H9 (cell line): ENCODE data around the gene RASA3. TPM values are rescaled to one million over a fixed set of nuclear protein-coding genes. Genes with fewer than 3 reads are reported as not detected.

Experiments
- DNase-seq: peaks from one replicate; pipeline ENCODE4 v3.0.0-alpha.2; 2017
- H2AFZ ChIP-seq: one replicate; pipeline ENCODE4 v1.6.1; 2013; ENCODE audit warnings: mild to moderate bottlenecking, low read length, control low read depth, moderate library complexity
- H2AK5ac ChIP-seq: 2 replicates; pipeline ENCODE4 v1.6.1; 2013; ENCODE audit warnings: low read length, control low read depth, mixed read lengths; ENCODE audit not compliant: insufficient read length
- H2BK120ac ChIP-seq: one replicate; pipeline ENCODE4 v1.6.1; 2013; ENCODE audit warnings: low read depth, mild to moderate bottlenecking, low read length, control low read depth, inconsistent platforms; ENCODE audit not compliant: poor library complexity, severe bottlenecking
- H2BK12ac ChIP-seq: 2 replicates; pipeline ENCODE4 v1.6.1; 2013; ENCODE audit warnings: low read length, control low read depth, mixed read lengths, low read depth; ENCODE audit not compliant: insufficient read length
- H2BK15ac ChIP-seq: 2 replicates; pipeline ENCODE4 v1.6.1; 2013; ENCODE audit warnings: low read depth, low read length, control low read depth
- H2BK20ac ChIP-seq: one replicate; pipeline ENCODE4 v1.6.1; 2013; ENCODE audit warnings: low read depth, mild to moderate bottlenecking, low read length, control low read depth, inconsistent platforms; ENCODE audit not compliant: poor library complexity, severe bottlenecking
- H2BK5ac ChIP-seq: 2 replicates; pipeline ENCODE4 v1.6.1; 2013; ENCODE audit warnings: low read length, control low read depth, mixed read lengths; ENCODE audit not compliant: insufficient read length
- H3K14ac ChIP-seq: 2 replicates; pipeline ENCODE4 v1.6.1; 2013; ENCODE audit warnings: low read length, control low read depth; ENCODE audit not compliant: insufficient read depth
- H3K18ac ChIP-seq: 2 replicates; pipeline ENCODE4 v1.6.1; 2013; ENCODE audit warnings: low read depth, mild to moderate bottlenecking, mixed read lengths, low read length, control low read depth; ENCODE audit not compliant: insufficient read length
- H3K23ac ChIP-seq: 2 replicates; pipeline ENCODE4 v1.6.1; 2013; ENCODE audit warnings: low read length, control low read depth, mixed read lengths, low read depth; ENCODE audit not compliant: insufficient read length
- H3K23me2 ChIP-seq: 2 replicates; pipeline ENCODE4 v1.6.1; 2013; ENCODE audit warnings: low read depth, mild to moderate bottlenecking, mixed read lengths, low read length, control low read depth; ENCODE audit not compliant: insufficient read length, poor library complexity, severe bottlenecking
- H3K27ac ChIP-seq: 2 replicates; pipeline ENCODE4 v1.5.1; 2013; ENCODE audit warnings: low read length, control low read depth, mixed read lengths, low read depth; ENCODE audit not compliant: insufficient read length
- H3K27me3 ChIP-seq: 2 replicates; pipeline ENCODE4 v1.6.1; 2013; ENCODE audit warnings: low read length, control low read depth, inconsistent platforms; ENCODE audit not compliant: insufficient read depth
- H3K4ac ChIP-seq: 2 replicates; pipeline ENCODE4 v1.6.1; 2013; ENCODE audit warnings: low read depth, mild to moderate bottlenecking, control low read depth, inconsistent platforms, low read length, moderate library complexity
- H3K4me1 ChIP-seq: 2 replicates; pipeline ENCODE4 v1.6.1; 2013; ENCODE audit warnings: low read length, control low read depth, inconsistent platforms; ENCODE audit not compliant: insufficient read depth
- H3K4me2 ChIP-seq: 2 replicates; pipeline ENCODE4 v1.6.1; 2013; ENCODE audit warnings: low read length, control low read depth, mixed read lengths; ENCODE audit not compliant: insufficient read length, insufficient read depth
- H3K56ac ChIP-seq: 2 replicates; pipeline ENCODE4 v1.6.1; 2013; ENCODE audit warnings: low read depth, mild to moderate bottlenecking, mixed read lengths, low read length, control low read depth; ENCODE audit not compliant: insufficient read length
- H3K79me1 ChIP-seq: 2 replicates; pipeline ENCODE4 v1.6.1; 2013; ENCODE audit warnings: low read depth, mild to moderate bottlenecking, moderate library complexity, low read length, control low read depth, inconsistent platforms; ENCODE audit not compliant: insufficient read depth, poor library complexity, severe bottlenecking
- H3K79me2 ChIP-seq: 2 replicates; pipeline ENCODE4 v1.6.1; 2013; ENCODE audit warnings: low read length, control low read depth, inconsistent platforms; ENCODE audit not compliant: insufficient read depth
- H3K9ac ChIP-seq: 2 replicates; pipeline ENCODE4 v1.6.1; 2013; ENCODE audit warnings: low read length, control low read depth, mixed read lengths; ENCODE audit not compliant: insufficient read length; ENCODE audit errors: extremely low read depth
- H3K9me3 ChIP-seq: one replicate; pipeline ENCODE4 v1.6.1; 2013; ENCODE audit warnings: low read depth, low read length, inconsistent platforms; ENCODE audit not compliant: control insufficient read depth
- H3T11ph ChIP-seq: one replicate; pipeline ENCODE4 v1.6.1; 2013; ENCODE audit warnings: mild to moderate bottlenecking, low read length, control low read depth, inconsistent platforms
- H4K20me1 ChIP-seq: one replicate; pipeline ENCODE4 v1.6.1; 2013; ENCODE audit not compliant: control insufficient read depth, insufficient read length, insufficient read depth
- H4K5ac ChIP-seq: 2 replicates; pipeline ENCODE4 v1.6.1; 2013; ENCODE audit warnings: low read depth, mild to moderate bottlenecking, mixed read lengths, low read length, control low read depth; ENCODE audit not compliant: insufficient read length
- H4K8ac ChIP-seq: replicated peaks from 2 replicates; pipeline ENCODE4 v1.6.1; 2013; ENCODE audit warnings: low read length, control low read depth, mixed read lengths, low read depth; ENCODE audit not compliant: insufficient read length
- H4K91ac ChIP-seq: 2 replicates; pipeline ENCODE4 v1.6.1; 2013; ENCODE audit warnings: low read depth, mild to moderate bottlenecking, moderate library complexity, mixed read lengths, low read length, control low read depth; ENCODE audit not compliant: insufficient read length
- H3K27ac Mint-ChIP-seq, 3 experiments: 2 replicates in 2 of 3; 3 replicates in 1 of 3; pipeline ENCODE4 v1.8.0; 2020 to 2021; ENCODE audit warnings: mixed read lengths in 3 of 3, mild to moderate bottlenecking in 1 of 3, moderate library complexity in 1 of 3
- H3K27me3 Mint-ChIP-seq: 2 replicates; pipeline ENCODE4 v1.8.0; 2021; ENCODE audit warnings: low read depth, mild to moderate bottlenecking, moderate library complexity, mixed read lengths
- H3K36me3 Mint-ChIP-seq, 3 experiments: 2 replicates in 2 of 3; 3 replicates in 1 of 3; pipeline ENCODE4 v1.8.0; 2020 to 2021; ENCODE audit warnings: low read depth in 3 of 3, mixed read lengths in 3 of 3; ENCODE audit not compliant: insufficient read depth in 1 of 3
- H3K4me1 Mint-ChIP-seq, 2 experiments: 2 replicates each; pipeline ENCODE4 v1.8.0; 2020; ENCODE audit warnings: mixed read lengths in 2 of 2
- H3K4me3 Mint-ChIP-seq, 2 experiments: 2 replicates in 1 of 2; 3 replicates in 1 of 2; pipeline ENCODE4 v1.8.0; 2020 to 2021; ENCODE audit warnings: mild to moderate bottlenecking in 2 of 2, mixed read lengths in 2 of 2, moderate library complexity in 1 of 2
- H3K9me3 Mint-ChIP-seq, 2 experiments: 2 replicates in 1 of 2; 3 replicates in 1 of 2; pipeline ENCODE4 v1.8.0; 2020; ENCODE audit warnings: mild to moderate bottlenecking in 2 of 2, mixed read lengths in 2 of 2, moderate library complexity in 1 of 2
- CTCF ChIP-seq: fragments of 200-600 bp; sonication (generic); conservative IDR thresholded peaks from 3 replicates; pipeline ENCODE4 v1.8.0; 2021; ENCODE audit warnings: antibody characterized with exemption, mild to moderate bottlenecking
- WGBS: extraction: QIAGEN DNeasy Blood & Tissue Kit; methylation state at CpG from one replicate; pipeline ENCODE4 v1.1.7; 2013; ENCODE audit warnings: missing lambda C conversion rate, low lambda C conversion rate, mixed read lengths; ENCODE audit not compliant: insufficient read length; ENCODE audit errors: extremely low coverage; 5-methylcytosine and 5-hydroxymethylcytosine counted together
- total RNA-seq: library from RNA; stranded (reverse); gene quantifications from 2 replicates; pipeline ENCODE4 v1.2.1, GENCODE V29; 2021

RASA3 gene
- total RNA-seq, 1 experiment from 2014 or later, result 12.3 TPM

GRCh38 chr13:114106991-114107685, 25.3 kb downstream of the RASA3 start:
- Histone ChIP-seq H3T11ph (no peak overlapping the region), H3K56ac (no peak overlapping the region), H3K27ac (no peak overlapping the region), H2BK15ac (no peak overlapping the region), H3K79me2 (no peaks in the 10 kb centered on the region; the same call in 1 of the 2 replicates), H3K23me2 (peaks cover 3% of the 10 kb centered on the region), H3K23ac (no peak overlapping the region), H3K4ac (no peak overlapping the region), H2BK12ac (no peak overlapping the region), H2AFZ (no peak overlapping the region), H3K4me2 (no peak overlapping the region), H3K9me3 (no peaks in the 10 kb centered on the region), H3K27me3 (no peaks in the 10 kb centered on the region), H4K91ac (no peak overlapping the region), H3K79me1 (no peaks in the 10 kb centered on the region), H3K18ac (no peak overlapping the region), H4K8ac (no peak overlapping the region), H3K9ac (no peak overlapping the region), H3K4me1 (no peaks in the 10 kb centered on the region; the same call in 1 of the 2 replicates), H2BK5ac (no peak overlapping the region), H2BK120ac (no peak overlapping the region), H4K5ac (no peak overlapping the region), H3K14ac (no peak overlapping the region; the same call in 1 of the 2 replicates), H2AK5ac (no peak overlapping the region), H4K20me1 (no peaks in the 10 kb centered on the region), H2BK20ac (no peak overlapping the region)
- no CpG with 5 or more reads among the region's 27 CpGs for WGBS
- Mint-ChIP-seq H3K36me3 (no peaks in the 10 kb centered on the region; a peak in 3 of 7 replicates), H3K27ac (no peak overlapping the region; a peak in 1 of 7 replicates), H3K4me3 (no peak overlapping the region), H3K27me3 (no peaks in the 10 kb centered on the region), H3K4me1 (peaks cover 22 to 36% of the 10 kb centered on the region in 2 experiments), H3K9me3 (peaks cover 3 to 6% of the 10 kb centered on the region in 2 experiments; a peak in 3 of 5 replicates)
- no peak for TF ChIP-seq CTCF
- no peak for DNase-seq
